ENCODE measurements around the gene INPP1.
"Not testable (repeated sequence)": the region's sequence is repeated elsewhere in the genome, so short reads cannot be mapped to it uniquely, and the experiment has no call there.

INPP1 gene

GRCh38 chr2:190311893-190312634, 31.3 kb upstream of the INPP1 start:
- H3K4me3 ChIP-seq (ENCODE audit: low read depth, low read length) = no peak overlapping the region
- TF ChIP-seq CTCF (conservative IDR thresholded peaks at IDR 0.05; ENCODE audit: low read depth, low read length) = no peak
- no peak for DNase-seq (ENCODE audit: low read depth)

- not testable (repeated sequence) for H3K4me3 ChIP-seq (ENCODE audit: low read depth, low read length); DNase-seq (ENCODE audit: low read depth)
Measured at GRCh38 chr2:190312635-190313025, 30.8 kb upstream of the INPP1 start.

GRCh38 chr2:190313880-190314279, 29.5 kb upstream of the INPP1 start:
- TF ChIP-seq CTCF (conservative IDR thresholded peaks at IDR 0.05; ENCODE audit: low read depth, low read length) = no peak
- no peak overlapping the region for H3K4me3 ChIP-seq (ENCODE audit: low read depth, low read length)
- DNase-seq (ENCODE audit: low read depth) = no peak

GRCh38 chr2:190315273-190315672, 28.1 kb upstream of the INPP1 start:
- TF ChIP-seq CTCF (conservative IDR thresholded peaks at IDR 0.05; ENCODE audit: low read depth, low read length) = no peak
- no peak overlapping the region for H3K4me3 ChIP-seq (ENCODE audit: low read depth, low read length)
- no peak for DNase-seq (ENCODE audit: low read depth)

GRCh38 chr2:190318514-190318913, 24.9 kb upstream of the INPP1 start:
- H3K4me3 ChIP-seq (ENCODE audit: low read depth, low read length) = peak overlapping the region; percentile 75
- no peak for TF ChIP-seq CTCF (conservative IDR thresholded peaks at IDR 0.05; ENCODE audit: low read depth, low read length)
- no peak for DNase-seq (ENCODE audit: low read depth)

GRCh38 chr2:190318931-190319554, 24.3 kb upstream of the INPP1 start:
- DNase-seq (ENCODE audit: low read depth) = peak; percentile 17
- no peak for TF ChIP-seq CTCF (conservative IDR thresholded peaks at IDR 0.05; ENCODE audit: low read depth, low read length)
- peak overlapping the region; percentile 75 for H3K4me3 ChIP-seq (ENCODE audit: low read depth, low read length)

GRCh38 chr2:190319555-190320498, 23.6 kb upstream of the INPP1 start, which contains the start of gene HIBCH:
Gene HIBCH (minus strand): TSS chr2:190319826. CDS start chr2:190319750, 76 bp downstream.
- DNase-seq (ENCODE audit: low read depth) = peak; percentile 97
- TF ChIP-seq CTCF (conservative IDR thresholded peaks at IDR 0.05; ENCODE audit: low read depth, low read length) = peak; percentile 90
- H3K4me3 ChIP-seq (ENCODE audit: low read depth, low read length) = peak within 1 kb of the TSS; percentile 75
